WTC11 (cell line): ENCODE results near the gene UPK3A. TPM values are rescaled to one million over a fixed set of nuclear protein-coding genes. Genes with fewer than 3 reads are reported as not detected.

Experiments
- ATAC-seq: fragments of 200-7000 bp; cut with Tn5 transposase; 2 replicates; pipeline ENCODE4 v1.10.0; 2021; ENCODE audit warnings: mild to moderate bottlenecking, moderate library complexity
- CTCF ChIA-PET: fragments of 300-600 bp; sonication (Branson Sonifier 250); formaldehyde crosslinking; loops from one replicate; lab custom pipeline; 2021; ENCODE audit warnings: antibody characterized with exemption; lab: Charles Lee
- POLR2A ChIA-PET: fragments of 350-600 bp; sonication (Branson Sonifier 250); formaldehyde crosslinking; loops from one replicate; lab custom pipeline; 2021; ENCODE audit warnings: antibody characterized with exemption; lab: Charles Lee
- DNase-seq: peaks from one replicate; pipeline ENCODE4 v3.0.0; 2021; ENCODE audit warnings: low spot score
- H3K27ac Mint-ChIP-seq: 2 replicates; pipeline ENCODE4 v1.8.0; 2021; ENCODE audit warnings: mixed read lengths
- H3K27me3 Mint-ChIP-seq: 2 replicates; pipeline ENCODE4 v1.8.0; 2021; ENCODE audit warnings: low read depth, mild to moderate bottlenecking, moderate library complexity, mixed read lengths
- H3K36me3 Mint-ChIP-seq: 2 replicates; pipeline ENCODE4 v1.8.0; 2021; ENCODE audit warnings: mixed read lengths
- H3K4me1 Mint-ChIP-seq: 2 replicates; pipeline ENCODE4 v1.8.0; 2022; ENCODE audit warnings: mixed read lengths
- H3K4me3 Mint-ChIP-seq: 2 replicates; pipeline ENCODE4 v1.8.0; 2021; ENCODE audit warnings: mild to moderate bottlenecking, moderate library complexity, mixed read lengths
- H3K9me3 Mint-ChIP-seq: 2 replicates; pipeline ENCODE4 v1.8.0; 2021; ENCODE audit warnings: mixed read lengths
- ATF1 ChIP-seq: sonication (generic); formaldehyde crosslinking; IDR thresholded peaks from 2 replicates; pipeline ENCODE4 v1.8.1; 2023; ENCODE audit warnings: mild to moderate bottlenecking, moderate library complexity, missing genetic modification reagents
- CREB1 ChIP-seq: sonication (generic); formaldehyde crosslinking; IDR thresholded peaks from 2 replicates; pipeline ENCODE4 v1.8.0; 2023; ENCODE audit warnings: mild to moderate bottlenecking, missing genetic modification reagents
- ELF4 ChIP-seq: sonication (generic); formaldehyde crosslinking; IDR thresholded peaks from 2 replicates; pipeline ENCODE4 v1.8.1; 2022; ENCODE audit warnings: low read depth, mild to moderate bottlenecking, moderate library complexity, missing genetic modification reagents
- ESRRA ChIP-seq: sonication (generic); formaldehyde crosslinking; IDR thresholded peaks from 2 replicates; pipeline ENCODE4 v1.8.1; 2022; ENCODE audit warnings: mild to moderate bottlenecking, missing genetic modification reagents, borderline replicate concordance
- ETV6 ChIP-seq: sonication (generic); formaldehyde crosslinking; IDR thresholded peaks from 2 replicates; pipeline ENCODE4 v1.8.1; 2022; ENCODE audit warnings: mild to moderate bottlenecking, missing genetic modification reagents
- GTF2I ChIP-seq: fragments of 250-450 bp; sonication (Bioruptor Pico); conservative IDR thresholded peaks from 2 replicates; pipeline ENCODE4 v1.4.0; 2021; ENCODE audit warnings: mild to moderate bottlenecking
- JUN ChIP-seq: sonication (generic); formaldehyde crosslinking; IDR thresholded peaks from 2 replicates; pipeline ENCODE4 v1.8.0; 2023; ENCODE audit warnings: mild to moderate bottlenecking, missing genetic modification reagents
- KAT7 ChIP-seq: sonication (generic); formaldehyde crosslinking; IDR thresholded peaks from 2 replicates; pipeline ENCODE4 v1.8.1; 2023; ENCODE audit warnings: missing genetic modification reagents, mild to moderate bottlenecking, borderline replicate concordance
- MYBL2 ChIP-seq: sonication (generic); formaldehyde crosslinking; IDR thresholded peaks from 2 replicates; pipeline ENCODE4 v1.8.1; 2023; ENCODE audit warnings: mild to moderate bottlenecking, moderate library complexity, missing genetic modification reagents
- NFE2L1 ChIP-seq: sonication (generic); formaldehyde crosslinking; IDR thresholded peaks from 2 replicates; pipeline ENCODE4 v1.8.1; 2023; ENCODE audit warnings: missing genetic modification reagents
- NR2C2 ChIP-seq: sonication (generic); formaldehyde crosslinking; IDR thresholded peaks from 2 replicates; pipeline ENCODE4 v1.8.0; 2022; ENCODE audit warnings: mild to moderate bottlenecking, missing genetic modification reagents
- RORB ChIP-seq: fragments of 250-450 bp; sonication (Bioruptor Pico); IDR thresholded peaks from 2 replicates; pipeline ENCODE4 v1.9.0; 2021; ENCODE audit warnings: mild to moderate bottlenecking
- SOX15 ChIP-seq: fragments of 250-450 bp; sonication (Bioruptor Pico); IDR thresholded peaks from 2 replicates; pipeline ENCODE4 v1.9.0; 2021; ENCODE audit warnings: mild to moderate bottlenecking
- TEAD1 ChIP-seq: sonication (generic); formaldehyde crosslinking; IDR thresholded peaks from 2 replicates; pipeline ENCODE4 v1.8.0; 2022; ENCODE audit warnings: mild to moderate bottlenecking, missing genetic modification reagents
- TEAD4 ChIP-seq: sonication (generic); formaldehyde crosslinking; IDR thresholded peaks from 2 replicates; pipeline ENCODE4 v1.8.0; 2022; ENCODE audit warnings: mild to moderate bottlenecking, missing genetic modification reagents
- ZBTB21 ChIP-seq: sonication (generic); formaldehyde crosslinking; IDR thresholded peaks from 2 replicates; pipeline ENCODE4 v1.8.1; 2023; ENCODE audit warnings: mild to moderate bottlenecking, missing genetic modification reagents, borderline replicate concordance
- ZNF219 ChIP-seq: sonication (generic); formaldehyde crosslinking; IDR thresholded peaks from 2 replicates; pipeline ENCODE4 v1.8.0; 2023; ENCODE audit warnings: missing genetic modification reagents, mild to moderate bottlenecking, borderline replicate concordance
- ZNF263 ChIP-seq: sonication (generic); formaldehyde crosslinking; IDR thresholded peaks from 2 replicates; pipeline ENCODE4 v1.8.1; 2022; ENCODE audit warnings: low read depth, mild to moderate bottlenecking, moderate library complexity, missing genetic modification reagents
- ZNF416 ChIP-seq: fragments of 250-450 bp; sonication (Bioruptor Pico); IDR thresholded peaks from 2 replicates; pipeline ENCODE4 v1.9.0; 2021; ENCODE audit warnings: mild to moderate bottlenecking, inconsistent platforms
- ZNF671 ChIP-seq: fragments of 250-450 bp; sonication (Bioruptor Pico); IDR thresholded peaks from 2 replicates; pipeline ENCODE4 v1.8.0; 2021; ENCODE audit warnings: mild to moderate bottlenecking
- total RNA-seq: library from RNA; stranded (reverse); gene quantifications from 3 replicates; pipeline ENCODE4 v1.2.3, GENCODE V29; 2021
- TF ChIP-seq, protein P1 (sequence below): sonication (generic); formaldehyde crosslinking; conservative IDR thresholded peaks from 2 replicates; pipeline ENCODE4 v1.8.1; 2022; ENCODE audit warnings: mild to moderate bottlenecking, missing genetic modification reagents
- TF ChIP-seq, protein P2 (sequence below): sonication (generic); formaldehyde crosslinking; IDR thresholded peaks from 2 replicates; pipeline ENCODE4 v1.8.0; 2022; ENCODE audit warnings: mild to moderate bottlenecking, missing genetic modification reagents
- TF ChIP-seq, protein P3 (sequence below): fragments of 250-450 bp; sonication (Bioruptor Pico); IDR thresholded peaks from 2 replicates; pipeline ENCODE4 v1.9.0; 2021; ENCODE audit warnings: moderate library complexity, mild to moderate bottlenecking, inconsistent platforms, borderline replicate concordance
- TF ChIP-seq, protein P4 (sequence below): sonication (generic); formaldehyde crosslinking; conservative IDR thresholded peaks from 2 replicates; pipeline ENCODE4 v1.8.1; 2023; ENCODE audit warnings: mild to moderate bottlenecking, low read depth, missing genetic modification reagents, moderate library complexity
- TF ChIP-seq, protein P5 (sequence below): sonication (generic); formaldehyde crosslinking; IDR thresholded peaks from 2 replicates; pipeline ENCODE4 v1.8.1; 2023; ENCODE audit warnings: mild to moderate bottlenecking, missing genetic modification reagents, moderate library complexity
- TF ChIP-seq, protein P6 (sequence below): sonication (generic); formaldehyde crosslinking; IDR thresholded peaks from 2 replicates; pipeline ENCODE4 v1.8.0; 2022; ENCODE audit warnings: missing genetic modification reagents
- TF ChIP-seq, protein P7 (sequence below): fragments of 250-450 bp; sonication (Bioruptor Pico); IDR thresholded peaks from 2 replicates; pipeline ENCODE4 v1.9.0; 2021; ENCODE audit warnings: mild to moderate bottlenecking

Gene UPK3A
- total RNA-seq, 1 experiment from 2014 or later, result 0.37 TPM

DNA sequence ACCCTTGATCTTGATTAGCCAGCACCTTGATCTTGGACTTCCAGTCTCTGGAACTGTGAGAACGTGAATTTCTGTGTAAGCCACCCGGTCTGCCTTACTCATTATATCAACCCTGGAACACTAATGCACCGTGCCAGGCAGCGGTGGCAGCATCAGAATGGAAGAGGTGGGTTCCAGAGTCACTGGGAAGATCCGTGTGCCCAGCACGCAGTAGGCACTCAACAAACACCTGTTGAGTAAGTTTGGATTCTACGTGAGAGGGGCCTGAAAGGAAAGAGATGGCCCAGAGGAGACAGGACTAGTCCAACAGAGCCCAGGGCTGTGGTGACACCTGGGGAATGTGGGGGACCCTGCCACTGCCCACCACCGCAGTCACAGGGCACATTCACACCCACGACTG lies 6.6 kb upstream of the UPK3A start (continued):
- TF ChIP-seq, protein P1, sequence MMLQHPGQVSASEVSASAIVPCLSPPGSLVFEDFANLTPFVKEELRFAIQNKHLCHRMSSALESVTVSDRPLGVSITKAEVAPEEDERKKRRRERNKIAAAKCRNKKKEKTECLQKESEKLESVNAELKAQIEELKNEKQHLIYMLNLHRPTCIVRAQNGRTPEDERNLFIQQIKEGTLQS (CRISPR knock-in tag), result no peak
- TF ChIP-seq RORB (CRISPR knock-in tag), result no peak
- TF ChIP-seq, protein P2, sequence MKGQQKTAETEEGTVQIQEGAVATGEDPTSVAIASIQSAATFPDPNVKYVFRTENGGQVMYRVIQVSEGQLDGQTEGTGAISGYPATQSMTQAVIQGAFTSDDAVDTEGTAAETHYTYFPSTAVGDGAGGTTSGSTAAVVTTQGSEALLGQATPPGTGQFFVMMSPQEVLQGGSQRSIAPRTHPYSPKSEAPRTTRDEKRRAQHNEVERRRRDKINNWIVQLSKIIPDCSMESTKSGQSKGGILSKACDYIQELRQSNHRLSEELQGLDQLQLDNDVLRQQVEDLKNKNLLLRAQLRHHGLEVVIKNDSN (CRISPR knock-in tag), result no peak
- no peak for TF ChIP-seq TEAD1 (CRISPR knock-in tag)
- TF ChIP-seq ATF1 (CRISPR knock-in tag), result no peak
- TF ChIP-seq NR2C2 (CRISPR knock-in tag), result no peak
- no peak for TF ChIP-seq ETV6 (CRISPR knock-in tag)
- TF ChIP-seq, all 79 proteins: peak for 0

DNA sequence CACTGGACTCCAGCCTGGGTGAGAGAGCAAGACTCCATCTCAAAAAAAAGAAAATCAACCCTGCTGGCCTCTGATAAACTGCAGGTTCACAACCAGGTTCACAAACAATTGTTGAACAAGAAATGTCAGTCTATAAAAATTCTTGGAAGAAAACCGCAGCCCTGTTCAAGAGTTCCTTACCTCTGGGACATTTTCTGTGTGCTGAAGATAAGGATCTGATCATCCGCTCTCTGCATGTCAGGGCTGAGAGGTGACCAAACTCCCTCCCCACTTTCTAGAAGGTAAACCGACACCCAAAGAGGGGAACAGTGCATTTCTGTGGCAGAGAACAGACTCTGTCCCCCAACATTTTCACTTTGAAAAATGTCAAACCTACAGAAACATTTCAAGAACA lies 4.2 kb upstream of the UPK3A start:
- CTCF ChIA-PET, result no interaction called here
- H3K27me3 Mint-ChIP-seq, result peaks cover 43% of the 10 kb centered on the region

DNA sequence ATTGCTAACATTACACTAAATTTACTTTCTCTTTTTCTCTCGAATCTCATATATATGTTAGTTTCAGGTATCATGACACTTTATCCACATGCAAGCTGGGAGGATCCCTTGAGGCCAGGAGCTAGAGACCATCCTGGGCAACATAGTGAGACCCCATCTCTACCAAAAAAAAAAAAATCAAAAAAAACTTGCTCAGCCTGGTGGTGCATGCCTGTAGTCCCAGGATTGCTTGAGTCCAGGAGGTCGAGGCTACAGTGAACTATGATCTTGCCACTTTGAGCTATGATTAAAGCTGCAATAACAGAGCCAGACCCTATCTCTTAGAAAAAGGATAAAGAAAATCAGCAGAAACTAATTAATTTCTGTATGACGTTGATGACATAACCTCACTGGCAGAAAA lies 3.7 kb upstream of the UPK3A start:
- Mint-ChIP-seq H3K27ac (no peak overlapping the region), H3K27me3 (peaks cover 47% of the 10 kb centered on the region), H3K4me1 (peaks cover 10% of the 10 kb centered on the region), H3K9me3 (no peaks in the 10 kb centered on the region), H3K36me3 (no peaks in the 10 kb centered on the region), H3K4me3 (no peak overlapping the region)
- ChIA-PET CTCF (no interaction called here), POLR2A (no interaction called here)
- DNase-seq, result no peak
- no peak for ATAC-seq
- TF ChIP-seq, protein P3, sequence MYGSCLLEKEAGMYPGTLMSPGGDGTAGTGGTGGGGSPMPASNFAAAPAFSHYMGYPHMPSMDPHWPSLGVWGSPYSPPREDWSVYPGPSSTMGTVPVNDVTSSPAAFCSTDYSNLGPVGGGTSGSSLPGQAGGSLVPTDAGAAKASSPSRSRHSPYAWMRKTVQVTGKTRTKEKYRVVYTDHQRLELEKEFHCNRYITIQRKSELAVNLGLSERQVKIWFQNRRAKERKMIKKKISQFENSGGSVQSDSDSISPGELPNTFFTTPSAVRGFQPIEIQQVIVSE, result no peak
- TF ChIP-seq, protein P4, sequence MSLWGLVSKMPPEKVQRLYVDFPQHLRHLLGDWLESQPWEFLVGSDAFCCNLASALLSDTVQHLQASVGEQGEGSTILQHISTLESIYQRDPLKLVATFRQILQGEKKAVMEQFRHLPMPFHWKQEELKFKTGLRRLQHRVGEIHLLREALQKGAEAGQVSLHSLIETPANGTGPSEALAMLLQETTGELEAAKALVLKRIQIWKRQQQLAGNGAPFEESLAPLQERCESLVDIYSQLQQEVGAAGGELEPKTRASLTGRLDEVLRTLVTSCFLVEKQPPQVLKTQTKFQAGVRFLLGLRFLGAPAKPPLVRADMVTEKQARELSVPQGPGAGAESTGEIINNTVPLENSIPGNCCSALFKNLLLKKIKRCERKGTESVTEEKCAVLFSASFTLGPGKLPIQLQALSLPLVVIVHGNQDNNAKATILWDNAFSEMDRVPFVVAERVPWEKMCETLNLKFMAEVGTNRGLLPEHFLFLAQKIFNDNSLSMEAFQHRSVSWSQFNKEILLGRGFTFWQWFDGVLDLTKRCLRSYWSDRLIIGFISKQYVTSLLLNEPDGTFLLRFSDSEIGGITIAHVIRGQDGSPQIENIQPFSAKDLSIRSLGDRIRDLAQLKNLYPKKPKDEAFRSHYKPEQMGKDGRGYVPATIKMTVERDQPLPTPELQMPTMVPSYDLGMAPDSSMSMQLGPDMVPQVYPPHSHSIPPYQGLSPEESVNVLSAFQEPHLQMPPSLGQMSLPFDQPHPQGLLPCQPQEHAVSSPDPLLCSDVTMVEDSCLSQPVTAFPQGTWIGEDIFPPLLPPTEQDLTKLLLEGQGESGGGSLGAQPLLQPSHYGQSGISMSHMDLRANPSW (CRISPR knock-in tag), result no peak
- no peak for TF ChIP-seq ZNF219 (CRISPR knock-in tag)
- no peak for TF ChIP-seq MYBL2 (CRISPR knock-in tag)
- TF ChIP-seq, protein P5, sequence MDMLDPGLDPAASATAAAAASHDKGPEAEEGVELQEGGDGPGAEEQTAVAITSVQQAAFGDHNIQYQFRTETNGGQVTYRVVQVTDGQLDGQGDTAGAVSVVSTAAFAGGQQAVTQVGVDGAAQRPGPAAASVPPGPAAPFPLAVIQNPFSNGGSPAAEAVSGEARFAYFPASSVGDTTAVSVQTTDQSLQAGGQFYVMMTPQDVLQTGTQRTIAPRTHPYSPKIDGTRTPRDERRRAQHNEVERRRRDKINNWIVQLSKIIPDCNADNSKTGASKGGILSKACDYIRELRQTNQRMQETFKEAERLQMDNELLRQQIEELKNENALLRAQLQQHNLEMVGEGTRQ (CRISPR knock-in tag), result no peak
- no peak for TF ChIP-seq ZBTB21 (CRISPR knock-in tag)
- TF ChIP-seq, protein P6, sequence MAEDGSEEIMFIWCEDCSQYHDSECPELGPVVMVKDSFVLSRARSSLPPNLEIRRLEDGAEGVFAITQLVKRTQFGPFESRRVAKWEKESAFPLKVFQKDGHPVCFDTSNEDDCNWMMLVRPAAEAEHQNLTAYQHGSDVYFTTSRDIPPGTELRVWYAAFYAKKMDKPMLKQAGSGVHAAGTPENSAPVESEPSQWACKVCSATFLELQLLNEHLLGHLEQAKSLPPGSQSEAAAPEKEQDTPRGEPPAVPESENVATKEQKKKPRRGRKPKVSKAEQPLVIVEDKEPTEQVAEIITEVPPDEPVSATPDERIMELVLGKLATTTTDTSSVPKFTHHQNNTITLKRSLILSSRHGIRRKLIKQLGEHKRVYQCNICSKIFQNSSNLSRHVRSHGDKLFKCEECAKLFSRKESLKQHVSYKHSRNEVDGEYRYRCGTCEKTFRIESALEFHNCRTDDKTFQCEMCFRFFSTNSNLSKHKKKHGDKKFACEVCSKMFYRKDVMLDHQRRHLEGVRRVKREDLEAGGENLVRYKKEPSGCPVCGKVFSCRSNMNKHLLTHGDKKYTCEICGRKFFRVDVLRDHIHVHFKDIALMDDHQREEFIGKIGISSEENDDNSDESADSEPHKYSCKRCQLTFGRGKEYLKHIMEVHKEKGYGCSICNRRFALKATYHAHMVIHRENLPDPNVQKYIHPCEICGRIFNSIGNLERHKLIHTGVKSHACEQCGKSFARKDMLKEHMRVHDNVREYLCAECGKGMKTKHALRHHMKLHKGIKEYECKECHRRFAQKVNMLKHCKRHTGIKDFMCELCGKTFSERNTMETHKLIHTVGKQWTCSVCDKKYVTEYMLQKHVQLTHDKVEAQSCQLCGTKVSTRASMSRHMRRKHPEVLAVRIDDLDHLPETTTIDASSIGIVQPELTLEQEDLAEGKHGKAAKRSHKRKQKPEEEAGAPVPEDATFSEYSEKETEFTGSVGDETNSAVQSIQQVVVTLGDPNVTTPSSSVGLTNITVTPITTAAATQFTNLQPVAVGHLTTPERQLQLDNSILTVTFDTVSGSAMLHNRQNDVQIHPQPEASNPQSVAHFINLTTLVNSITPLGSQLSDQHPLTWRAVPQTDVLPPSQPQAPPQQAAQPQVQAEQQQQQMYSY, result no peak
- no peak for TF ChIP-seq SOX15 (CRISPR knock-in tag)
- TF ChIP-seq TEAD4 (CRISPR knock-in tag), result no peak

More for the DNA sequence above, 4.2 kb upstream of the UPK3A start:
- POLR2A ChIA-PET, result interaction anchor here (0.6 kb wide), 1 partner anchor 41 kb away, joined by 4 read pairs; no protein-coding TSS in a partner anchor
- Mint-ChIP-seq H3K27ac (no peak overlapping the region), H3K4me1 (peaks cover 7% of the 10 kb centered on the region), H3K36me3 (no peaks in the 10 kb centered on the region), H3K4me3 (no peak overlapping the region), H3K9me3 (no peaks in the 10 kb centered on the region)
- no peak for TF ChIP-seq ZNF263 (CRISPR knock-in tag)
- TF ChIP-seq NFE2L1 (CRISPR knock-in tag), result no peak
- no peak for TF ChIP-seq ZNF671 (CRISPR knock-in tag)
- TF ChIP-seq ZNF416 (CRISPR knock-in tag), result no peak
- no peak for TF ChIP-seq ELF4
- TF ChIP-seq, protein P7, sequence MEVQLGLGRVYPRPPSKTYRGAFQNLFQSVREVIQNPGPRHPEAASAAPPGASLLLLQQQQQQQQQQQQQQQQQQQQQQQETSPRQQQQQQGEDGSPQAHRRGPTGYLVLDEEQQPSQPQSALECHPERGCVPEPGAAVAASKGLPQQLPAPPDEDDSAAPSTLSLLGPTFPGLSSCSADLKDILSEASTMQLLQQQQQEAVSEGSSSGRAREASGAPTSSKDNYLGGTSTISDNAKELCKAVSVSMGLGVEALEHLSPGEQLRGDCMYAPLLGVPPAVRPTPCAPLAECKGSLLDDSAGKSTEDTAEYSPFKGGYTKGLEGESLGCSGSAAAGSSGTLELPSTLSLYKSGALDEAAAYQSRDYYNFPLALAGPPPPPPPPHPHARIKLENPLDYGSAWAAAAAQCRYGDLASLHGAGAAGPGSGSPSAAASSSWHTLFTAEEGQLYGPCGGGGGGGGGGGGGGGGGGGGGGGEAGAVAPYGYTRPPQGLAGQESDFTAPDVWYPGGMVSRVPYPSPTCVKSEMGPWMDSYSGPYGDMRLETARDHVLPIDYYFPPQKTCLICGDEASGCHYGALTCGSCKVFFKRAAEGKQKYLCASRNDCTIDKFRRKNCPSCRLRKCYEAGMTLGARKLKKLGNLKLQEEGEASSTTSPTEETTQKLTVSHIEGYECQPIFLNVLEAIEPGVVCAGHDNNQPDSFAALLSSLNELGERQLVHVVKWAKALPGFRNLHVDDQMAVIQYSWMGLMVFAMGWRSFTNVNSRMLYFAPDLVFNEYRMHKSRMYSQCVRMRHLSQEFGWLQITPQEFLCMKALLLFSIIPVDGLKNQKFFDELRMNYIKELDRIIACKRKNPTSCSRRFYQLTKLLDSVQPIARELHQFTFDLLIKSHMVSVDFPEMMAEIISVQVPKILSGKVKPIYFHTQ, result no peak
- TF ChIP-seq CREB1, result no peak
- TF ChIP-seq GTF2I (CRISPR knock-in tag), result no peak
- no peak for TF ChIP-seq ESRRA (CRISPR knock-in tag)
- TF ChIP-seq JUN (CRISPR knock-in tag), result no peak
- no peak for TF ChIP-seq ZBTB21 (CRISPR knock-in tag)
- no peak for TF ChIP-seq KAT7 (CRISPR knock-in tag)
- ATAC-seq (no peak), DNase-seq (no peak)
